ENCODE results near the gene COMMD4.

Gene COMMD4

DNA sequence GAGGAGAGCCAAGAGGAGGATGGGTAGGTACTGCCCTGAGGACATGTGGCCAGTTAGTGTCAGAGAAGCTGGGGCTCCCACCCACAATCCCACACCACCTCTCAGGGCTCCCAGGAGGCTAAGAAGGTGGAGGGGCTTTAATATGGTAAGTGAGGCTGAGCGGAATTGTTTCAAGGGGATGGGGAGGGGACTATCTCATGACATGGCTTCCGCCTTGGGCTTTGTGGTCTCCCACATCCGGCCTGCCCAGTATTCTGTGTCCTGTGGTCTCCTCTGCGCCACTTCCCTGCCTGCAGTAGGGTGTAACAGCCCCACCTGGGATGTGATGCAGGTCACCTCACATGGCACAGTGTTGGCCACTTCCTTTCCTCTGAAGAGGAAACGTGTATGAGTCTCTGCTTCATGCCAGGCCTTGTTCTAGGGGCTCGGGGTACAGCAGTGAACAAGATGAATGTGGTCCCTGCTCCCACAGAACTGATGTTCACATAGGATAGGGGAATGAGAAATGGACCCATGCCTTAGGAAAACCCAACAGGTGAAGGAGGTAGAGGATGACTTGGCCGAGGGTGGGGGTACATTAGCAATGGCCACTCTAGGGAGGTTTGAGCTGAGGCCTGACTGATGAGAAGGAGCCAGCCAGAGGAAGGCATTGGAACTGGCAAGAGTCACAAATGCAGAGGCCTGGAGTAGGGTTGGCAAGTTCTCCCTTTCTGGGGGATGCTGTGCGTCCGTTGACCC lies 14.2 kb downstream of the COMMD4 start:
- H3K36me3 ChIP-seq (ENCODE audit: insufficient read depth), result no peaks in the 10 kb centered on the region
- H3K4me3 ChIP-seq (IDR thresholded peaks at IDR 0.05; ENCODE audit: insufficient read depth, low read depth, low read length), result no peak overlapping the region
- H3K27me3 ChIP-seq (ENCODE audit: insufficient read depth, low read depth), result peaks cover 8% of the 10 kb centered on the region; the same call in 1 of the 2 replicates
- no peak overlapping the region for H3K27ac ChIP-seq
- H3K9ac ChIP-seq, result no peak overlapping the region
- H3K4me2 ChIP-seq, result no peak overlapping the region
- no peaks in the 10 kb centered on the region for H3K79me2 ChIP-seq (ENCODE audit: insufficient read depth, low read depth)
- TF ChIP-seq, protein P1, sequence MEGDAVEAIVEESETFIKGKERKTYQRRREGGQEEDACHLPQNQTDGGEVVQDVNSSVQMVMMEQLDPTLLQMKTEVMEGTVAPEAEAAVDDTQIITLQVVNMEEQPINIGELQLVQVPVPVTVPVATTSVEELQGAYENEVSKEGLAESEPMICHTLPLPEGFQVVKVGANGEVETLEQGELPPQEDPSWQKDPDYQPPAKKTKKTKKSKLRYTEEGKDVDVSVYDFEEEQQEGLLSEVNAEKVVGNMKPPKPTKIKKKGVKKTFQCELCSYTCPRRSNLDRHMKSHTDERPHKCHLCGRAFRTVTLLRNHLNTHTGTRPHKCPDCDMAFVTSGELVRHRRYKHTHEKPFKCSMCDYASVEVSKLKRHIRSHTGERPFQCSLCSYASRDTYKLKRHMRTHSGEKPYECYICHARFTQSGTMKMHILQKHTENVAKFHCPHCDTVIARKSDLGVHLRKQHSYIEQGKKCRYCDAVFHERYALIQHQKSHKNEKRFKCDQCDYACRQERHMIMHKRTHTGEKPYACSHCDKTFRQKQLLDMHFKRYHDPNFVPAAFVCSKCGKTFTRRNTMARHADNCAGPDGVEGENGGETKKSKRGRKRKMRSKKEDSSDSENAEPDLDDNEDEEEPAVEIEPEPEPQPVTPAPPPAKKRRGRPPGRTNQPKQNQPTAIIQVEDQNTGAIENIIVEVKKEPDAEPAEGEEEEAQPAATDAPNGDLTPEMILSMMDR (conservative IDR thresholded peaks at IDR 0.05; ENCODE audit: low read depth, low read length), result no peak
- no peaks in the 10 kb centered on the region for H4K20me1 ChIP-seq (ENCODE audit: insufficient read depth)
- peaks cover 8% of the 10 kb centered on the region for H3K4me1 ChIP-seq (ENCODE audit: low read depth, poor library complexity, severe bottlenecking)
- H2AFZ ChIP-seq (ENCODE audit: low read depth), result no peak overlapping the region

DNA sequence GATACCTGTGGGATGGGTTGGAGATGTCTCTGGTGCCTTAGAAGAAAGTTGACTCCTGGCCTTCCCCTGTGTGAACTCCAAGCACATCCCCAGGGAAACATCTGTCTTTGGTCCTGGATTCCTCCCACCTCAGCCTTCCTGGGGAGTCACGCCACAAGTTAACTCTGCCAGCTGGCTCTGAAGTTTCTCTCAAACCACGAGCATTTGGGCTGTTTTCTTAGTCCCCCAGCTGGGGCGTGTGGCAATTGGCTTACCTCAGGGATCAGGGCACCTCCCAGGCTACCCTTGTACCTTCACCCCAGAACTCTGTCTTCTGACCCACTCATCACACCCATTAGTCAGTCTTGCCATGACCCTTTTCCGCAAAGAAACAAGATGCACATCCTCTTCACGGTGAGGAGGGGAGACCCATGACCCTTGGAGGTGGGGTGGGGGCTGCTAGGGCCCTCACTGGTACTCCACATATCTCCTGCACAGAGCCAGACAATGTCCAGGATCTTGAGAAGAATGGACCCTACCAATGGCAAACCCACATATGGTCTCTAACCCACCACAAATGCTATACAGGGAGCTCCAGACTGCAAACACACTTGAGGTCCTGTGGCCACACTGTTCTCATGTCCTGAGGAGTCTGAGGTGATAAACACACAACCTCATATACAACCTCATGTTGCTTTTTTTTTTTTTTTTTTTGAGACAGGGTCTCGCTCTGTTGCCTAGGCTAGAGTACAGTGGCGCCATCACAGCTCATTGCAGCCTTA lies 14.9 kb downstream of the COMMD4 start:
- Histone ChIP-seq H3K4me3 (IDR thresholded peaks at IDR 0.05; ENCODE audit: insufficient read depth, low read depth, low read length) (no peak overlapping the region), H3K36me3 (ENCODE audit: insufficient read depth) (no peaks in the 10 kb centered on the region), H3K27me3 (ENCODE audit: insufficient read depth, low read depth) (peaks cover 8% of the 10 kb centered on the region; the same call in 1 of the 2 replicates), H3K9ac (no peak overlapping the region), H3K79me2 (ENCODE audit: insufficient read depth, low read depth) (no peaks in the 10 kb centered on the region), H4K20me1 (ENCODE audit: insufficient read depth) (no peaks in the 10 kb centered on the region), H2AFZ (ENCODE audit: low read depth) (no peak overlapping the region), H3K27ac (no peak overlapping the region), H3K4me2 (no peak overlapping the region; the same call in 1 of the 2 replicates), H3K4me1 (ENCODE audit: low read depth, poor library complexity, severe bottlenecking) (peaks cover 8% of the 10 kb centered on the region)
- TF ChIP-seq, protein P1 (conservative IDR thresholded peaks at IDR 0.05; ENCODE audit: low read depth, low read length), result no peak

DNA sequence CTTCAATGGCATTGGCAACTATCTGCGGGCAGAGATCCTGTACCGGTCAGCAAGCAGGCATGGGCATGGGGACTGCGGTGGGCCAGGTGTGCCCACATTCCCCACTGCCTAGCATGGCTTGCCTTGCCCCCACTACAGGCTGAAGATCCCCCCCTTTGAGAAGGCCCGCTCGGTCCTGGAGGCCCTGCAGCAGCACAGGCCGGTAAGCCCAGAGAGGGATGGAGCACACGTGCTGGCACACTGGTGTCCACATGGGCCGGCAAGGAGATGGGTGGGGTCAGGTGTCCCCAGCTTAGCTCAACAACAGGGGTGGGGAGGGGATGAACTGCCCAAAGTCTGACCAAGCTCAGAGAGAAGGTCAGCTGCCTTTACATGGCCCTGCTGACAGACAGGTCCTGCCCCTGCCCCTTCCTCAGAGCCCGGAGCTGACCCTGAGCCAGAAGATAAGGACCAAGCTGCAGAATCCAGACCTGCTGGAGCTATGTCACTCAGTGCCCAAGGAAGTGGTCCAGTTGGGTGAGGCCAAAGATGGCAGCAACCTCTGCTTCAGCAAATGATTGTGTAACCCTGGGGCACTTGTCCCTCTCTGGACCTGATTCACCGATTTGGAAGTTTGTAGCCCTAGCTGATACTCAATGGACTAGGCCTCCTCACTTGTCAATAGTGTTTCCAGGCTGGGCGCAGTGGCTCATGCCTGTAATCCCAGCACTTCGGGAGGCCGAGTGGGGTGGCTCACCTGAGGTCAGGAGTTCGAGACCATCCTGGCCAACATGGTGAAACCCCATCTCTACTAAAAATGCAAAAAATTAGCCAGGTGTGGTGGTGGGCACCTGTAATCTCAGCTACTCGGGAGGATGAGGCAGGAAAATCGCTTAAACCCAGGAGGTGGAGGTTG lies 16.6 kb downstream of the COMMD4 start:
- Histone ChIP-seq H3K36me3 (ENCODE audit: insufficient read depth) (no peaks in the 10 kb centered on the region), H3K79me2 (ENCODE audit: insufficient read depth, low read depth) (no peaks in the 10 kb centered on the region), H3K27ac (no peak overlapping the region), H3K4me2 (no peak overlapping the region), H3K4me3 (IDR thresholded peaks at IDR 0.05; ENCODE audit: insufficient read depth, low read depth, low read length) (no peak overlapping the region), H3K27me3 (ENCODE audit: insufficient read depth, low read depth) (peaks cover 7% of the 10 kb centered on the region; the same call in 1 of the 2 replicates), H3K9ac (no peak overlapping the region), H4K20me1 (ENCODE audit: insufficient read depth) (no peaks in the 10 kb centered on the region), H2AFZ (ENCODE audit: low read depth) (no peak overlapping the region), H3K4me1 (ENCODE audit: low read depth, poor library complexity, severe bottlenecking) (peaks cover 8% of the 10 kb centered on the region)
- TF ChIP-seq, protein P1 (conservative IDR thresholded peaks at IDR 0.05; ENCODE audit: low read depth, low read length), result no peak

DNA sequence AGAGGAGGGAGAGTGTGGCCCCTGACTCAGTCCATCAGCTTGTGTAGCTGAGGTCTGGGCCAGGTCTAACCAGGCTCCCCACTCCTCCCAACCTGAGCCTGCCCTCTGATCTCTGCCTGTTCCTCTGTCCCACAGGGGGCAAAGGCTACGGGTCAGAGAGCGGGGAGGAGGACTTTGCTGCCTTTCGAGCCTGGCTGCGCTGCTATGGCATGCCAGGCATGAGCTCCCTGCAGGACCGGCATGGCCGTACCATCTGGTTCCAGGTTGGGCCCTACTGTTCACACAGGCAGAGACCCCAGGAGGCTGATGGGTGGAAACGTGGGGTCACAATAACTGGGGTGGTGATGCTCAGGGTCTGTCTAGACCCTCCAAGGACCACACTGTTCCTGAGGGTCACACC lies 17.7 kb downstream of the COMMD4 start:
- H3K4me2 ChIP-seq, result no peak overlapping the region
- H3K36me3 ChIP-seq (ENCODE audit: insufficient read depth), result no peaks in the 10 kb centered on the region
- H3K4me3 ChIP-seq (IDR thresholded peaks at IDR 0.05; ENCODE audit: insufficient read depth, low read depth, low read length), result no peak overlapping the region
- H4K20me1 ChIP-seq (ENCODE audit: insufficient read depth), result no peaks in the 10 kb centered on the region
- H2AFZ ChIP-seq (ENCODE audit: low read depth), result no peak overlapping the region
- peaks cover 2% of the 10 kb centered on the region; the same call in 1 of the 2 replicates for H3K27me3 ChIP-seq (ENCODE audit: insufficient read depth, low read depth)
- TF ChIP-seq, protein P1 (conservative IDR thresholded peaks at IDR 0.05; ENCODE audit: low read depth, low read length), result no peak
- no peaks in the 10 kb centered on the region for H3K79me2 ChIP-seq (ENCODE audit: insufficient read depth, low read depth)
- no peak overlapping the region for H3K27ac ChIP-seq
- H3K4me1 ChIP-seq (ENCODE audit: low read depth, poor library complexity, severe bottlenecking), result peaks cover 8% of the 10 kb centered on the region
- H3K9ac ChIP-seq, result no peak overlapping the region

All from KMS-11 (cell line).